Measurements from ENCODE around the gene MAP3K14.

MAP3K14 gene

DNA sequence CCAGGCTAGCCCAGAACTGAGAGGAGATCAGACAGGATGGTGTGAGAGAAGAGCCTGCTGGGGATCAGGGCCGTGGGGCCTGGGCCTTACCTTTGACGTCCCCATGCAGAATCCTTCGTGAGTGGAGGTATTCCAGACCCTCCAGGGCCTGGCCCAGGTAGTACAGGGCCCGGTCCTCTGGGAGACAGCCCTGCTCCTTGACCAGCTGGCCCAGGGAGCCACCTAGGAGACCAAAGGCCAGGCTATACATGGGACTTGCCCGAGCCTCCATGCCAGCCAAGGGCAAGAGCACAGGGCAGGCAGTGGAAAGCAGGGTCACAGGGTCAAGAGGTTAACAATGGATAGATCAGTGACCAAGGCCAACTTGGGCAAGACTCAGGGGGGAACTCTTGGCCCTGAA is 42.8 kb downstream of the MAP3K14 start:
- no peak for DNase-seq (ENCODE audit: low read depth)
- H3K4me3 ChIP-seq (ENCODE audit: low read length): no peak overlapping the region
- TF ChIP-seq, protein P1, sequence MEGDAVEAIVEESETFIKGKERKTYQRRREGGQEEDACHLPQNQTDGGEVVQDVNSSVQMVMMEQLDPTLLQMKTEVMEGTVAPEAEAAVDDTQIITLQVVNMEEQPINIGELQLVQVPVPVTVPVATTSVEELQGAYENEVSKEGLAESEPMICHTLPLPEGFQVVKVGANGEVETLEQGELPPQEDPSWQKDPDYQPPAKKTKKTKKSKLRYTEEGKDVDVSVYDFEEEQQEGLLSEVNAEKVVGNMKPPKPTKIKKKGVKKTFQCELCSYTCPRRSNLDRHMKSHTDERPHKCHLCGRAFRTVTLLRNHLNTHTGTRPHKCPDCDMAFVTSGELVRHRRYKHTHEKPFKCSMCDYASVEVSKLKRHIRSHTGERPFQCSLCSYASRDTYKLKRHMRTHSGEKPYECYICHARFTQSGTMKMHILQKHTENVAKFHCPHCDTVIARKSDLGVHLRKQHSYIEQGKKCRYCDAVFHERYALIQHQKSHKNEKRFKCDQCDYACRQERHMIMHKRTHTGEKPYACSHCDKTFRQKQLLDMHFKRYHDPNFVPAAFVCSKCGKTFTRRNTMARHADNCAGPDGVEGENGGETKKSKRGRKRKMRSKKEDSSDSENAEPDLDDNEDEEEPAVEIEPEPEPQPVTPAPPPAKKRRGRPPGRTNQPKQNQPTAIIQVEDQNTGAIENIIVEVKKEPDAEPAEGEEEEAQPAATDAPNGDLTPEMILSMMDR (IDR thresholded peaks at IDR 0.05; ENCODE audit: insufficient read depth, low read depth, low read length, missing control alignments): no peak

DNA sequence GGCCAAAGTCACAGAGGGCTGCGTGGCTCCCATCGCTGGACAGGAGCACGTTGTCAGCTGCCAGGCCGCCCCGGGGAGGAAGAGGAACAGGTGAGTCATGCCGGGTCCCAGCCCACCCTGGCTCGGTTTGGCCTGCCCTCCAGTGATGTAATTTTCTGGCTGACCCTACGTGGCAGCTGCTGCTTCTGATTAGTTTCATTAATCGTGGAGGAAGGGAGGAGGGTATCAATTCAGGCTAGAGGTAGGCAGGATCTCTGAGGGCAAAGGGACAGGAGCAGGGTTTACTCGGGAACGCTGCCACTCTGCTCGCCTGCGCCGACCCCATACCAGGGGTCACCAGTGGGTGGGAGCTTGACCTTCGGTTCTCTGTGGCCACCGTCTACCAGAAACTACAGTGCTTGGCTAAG is 43.3 kb downstream of the MAP3K14 start:
- TF ChIP-seq, protein P1 (IDR thresholded peaks at IDR 0.05; ENCODE audit: insufficient read depth, low read depth, low read length, missing control alignments): no peak

DNA sequence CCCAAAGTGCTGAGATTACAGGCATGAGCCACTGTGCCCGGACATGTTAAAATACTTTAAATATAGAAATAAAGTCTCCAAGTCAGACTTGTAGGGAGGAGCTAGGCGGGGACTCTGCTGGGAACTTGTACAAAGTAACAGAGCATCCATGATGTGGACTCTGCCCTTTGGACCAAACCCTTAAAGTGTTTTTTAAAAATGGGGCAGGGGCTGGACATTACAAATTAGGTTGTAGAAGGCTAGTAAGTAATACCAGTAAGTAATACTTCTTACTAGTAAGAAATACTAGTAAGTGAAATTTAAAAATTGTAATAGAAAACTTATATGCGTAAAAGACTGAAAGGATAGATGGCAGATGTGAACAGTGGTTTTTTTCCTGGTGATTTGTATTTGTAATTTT is 45.2 kb downstream of the MAP3K14 start:
- no peak for DNase-seq (ENCODE audit: low read depth)
- TF ChIP-seq, protein P1 (IDR thresholded peaks at IDR 0.05; ENCODE audit: insufficient read depth, low read depth, low read length, missing control alignments): no peak
- H3K4me3 ChIP-seq (ENCODE audit: low read length): no peak overlapping the region

More for the DNA sequence above, 43.3 kb downstream of the MAP3K14 start:
- H3K4me3 ChIP-seq (ENCODE audit: low read length): no peak overlapping the region
- DNase-seq (ENCODE audit: low read depth): no peak

DNA sequence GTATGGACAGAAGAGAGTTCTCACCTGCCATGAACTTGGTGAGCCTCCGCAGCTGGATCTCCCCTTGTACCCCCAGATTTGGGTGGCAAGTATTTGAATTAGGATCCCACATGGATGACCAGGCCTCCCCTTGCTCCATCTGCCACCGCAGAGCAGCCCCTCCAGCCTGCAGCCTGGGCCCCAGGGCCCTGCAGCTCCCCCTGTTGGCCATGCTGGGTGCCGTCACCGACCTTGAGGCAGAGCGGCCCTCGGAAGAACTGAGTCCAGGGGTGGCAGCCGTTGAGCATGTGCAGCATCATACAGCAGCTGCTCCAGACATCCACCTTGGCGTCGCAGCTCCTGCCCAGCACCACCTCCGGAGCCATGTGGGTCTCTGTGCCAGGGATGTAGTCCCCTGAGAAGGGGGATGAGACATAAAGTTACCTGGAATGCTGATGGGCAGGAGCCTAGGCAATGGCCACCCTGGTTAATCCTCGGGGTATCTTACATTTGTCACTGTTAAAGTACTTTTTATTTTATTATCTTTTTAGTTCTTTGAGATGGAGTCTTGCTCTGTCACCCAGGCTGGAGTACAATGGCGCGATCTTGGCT is 45.9 kb downstream of the MAP3K14 start:
- no peak for DNase-seq (ENCODE audit: low read depth)
- TF ChIP-seq, protein P1 (IDR thresholded peaks at IDR 0.05; ENCODE audit: insufficient read depth, low read depth, low read length, missing control alignments): peak; percentile 66
- H3K4me3 ChIP-seq (ENCODE audit: low read length): no peak overlapping the region

DNA sequence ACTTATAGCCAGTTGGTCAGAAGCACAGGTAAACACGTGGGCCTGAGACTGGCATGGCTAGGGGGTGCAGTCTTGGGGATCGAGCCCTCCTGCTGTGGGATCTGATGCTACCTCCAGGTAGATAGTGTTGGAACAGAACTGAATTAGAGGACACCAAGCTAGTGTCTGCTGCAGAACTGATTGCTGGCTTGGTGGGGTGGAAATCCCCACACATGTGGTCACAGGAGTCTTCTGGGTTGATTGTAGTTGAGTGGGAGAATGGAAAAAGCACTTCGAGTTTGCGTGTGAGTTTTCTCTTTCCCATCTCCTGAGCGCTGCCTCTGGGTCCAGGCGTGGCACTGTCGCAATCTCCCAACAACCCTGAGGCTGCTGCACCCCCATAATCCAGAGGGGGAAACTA is 46.9 kb downstream of the MAP3K14 start:
- DNase-seq (ENCODE audit: low read depth): no peak
- H3K4me3 ChIP-seq (ENCODE audit: low read length): no peak overlapping the region
- TF ChIP-seq, protein P1 (IDR thresholded peaks at IDR 0.05; ENCODE audit: insufficient read depth, low read depth, low read length, missing control alignments): no peak

DNA sequence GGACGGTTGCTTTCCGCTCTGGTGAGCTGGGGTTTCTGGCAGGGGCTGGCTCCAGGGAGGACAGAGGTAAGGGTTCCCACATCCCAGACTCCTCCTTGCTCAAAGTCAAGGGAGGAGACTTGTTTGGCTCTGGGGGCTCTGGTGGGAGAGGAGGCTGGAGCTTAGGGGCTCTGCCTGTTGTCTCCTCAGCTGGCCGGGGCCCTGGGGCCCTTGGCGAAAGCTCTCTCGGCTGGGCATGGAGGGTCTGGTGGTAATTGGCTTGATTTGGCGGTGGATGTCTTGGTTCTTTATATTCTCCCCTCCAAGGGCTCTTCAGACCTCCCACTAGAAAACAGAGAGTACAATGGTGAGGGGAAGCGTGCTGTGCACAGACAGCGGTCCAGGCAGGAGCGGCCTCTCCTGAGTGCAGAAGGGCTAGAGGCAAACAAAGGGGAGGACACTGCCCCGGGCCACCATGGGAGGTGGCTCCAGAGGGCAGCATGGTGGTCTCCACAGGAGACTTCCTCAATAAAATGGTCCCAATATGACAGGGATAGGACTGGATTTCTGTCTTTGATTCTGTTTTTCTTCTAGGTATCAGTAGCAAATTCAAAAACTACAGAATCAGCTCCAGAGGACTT is 49.3 kb downstream of the MAP3K14 start:
- TF ChIP-seq, protein P1 (IDR thresholded peaks at IDR 0.05; ENCODE audit: insufficient read depth, low read depth, low read length, missing control alignments): no peak
- DNase-seq (ENCODE audit: low read depth): no peak
- no peak overlapping the region for H3K4me3 ChIP-seq (ENCODE audit: low read length)
